H1 (cell line): ENCODE measurements around the gene ST3GAL3. TPM values are rescaled to one million over a fixed set of nuclear protein-coding genes. Genes with fewer than 3 reads are reported as not detected.

Experiments used
- CTCF ChIA-PET: fragments of 300-600 bp; sonication (Branson Sonifier 250); formaldehyde crosslinking; loops from one replicate; lab custom pipeline; 2021; ENCODE audit not compliant: partially characterized antibody; lab: Charles Lee
- POLR2A ChIA-PET: fragments of 300-600 bp; sonication (Branson Sonifier 250); formaldehyde crosslinking; loops from one replicate; lab custom pipeline; 2021; ENCODE audit warnings: inconsistent platforms; ENCODE audit not compliant: partially characterized antibody; lab: Charles Lee
- DNase-seq, 2 experiments: peaks; one replicate each; pipeline versions ENCODE4 v3.0.0 to v3.0.0-alpha.2; 2010 to 2022; ENCODE audit warnings: low spot score in 2 of 2, low read depth in 1 of 2, mixed read lengths in 1 of 2
- FAIRE-seq: peaks from 2 replicates; lab custom pipeline; 2011; peaks lifted over from hg19 to GRCh38; lab: Jason Lieb, UNC
- H2AFZ ChIP-seq: 2 replicates; pipeline ENCODE4 v1.8.1; 2012; ENCODE audit warnings: low read length, inconsistent platforms
- H2AK5ac ChIP-seq: 2 replicates; pipeline ENCODE4 v1.6.1; 2013; ENCODE audit warnings: low read depth, low read length
- H2BK120ac ChIP-seq: replicated peaks from 2 replicates; pipeline ENCODE3; 2013; ENCODE audit warnings: low read depth, low read length, inconsistent platforms
- H2BK12ac ChIP-seq: 2 replicates; pipeline ENCODE4 v1.6.1; 2013; ENCODE audit warnings: low read depth, low read length
- H2BK15ac ChIP-seq: 2 replicates; pipeline ENCODE4 v1.6.1; 2013; ENCODE audit warnings: low read length
- H2BK20ac ChIP-seq: 2 replicates; pipeline ENCODE4 v1.6.1; 2013; ENCODE audit warnings: low read length
- H2BK5ac ChIP-seq: 2 replicates; pipeline ENCODE4 v1.6.1; 2013; ENCODE audit warnings: low read depth, low read length
- H3K14ac ChIP-seq: 2 replicates; pipeline ENCODE4 v1.6.1; 2013; ENCODE audit warnings: inconsistent platforms; ENCODE audit not compliant: insufficient read length
- H3K18ac ChIP-seq: 2 replicates; pipeline ENCODE4 v1.6.1; 2013; ENCODE audit warnings: low read length; ENCODE audit errors: extremely low read depth
- H3K23ac ChIP-seq: 2 replicates; pipeline ENCODE4 v1.6.1; 2013; ENCODE audit warnings: inconsistent platforms; ENCODE audit not compliant: insufficient read length
- H3K23me2 ChIP-seq: 2 replicates; pipeline ENCODE4 v1.6.1; 2013; ENCODE audit warnings: low read depth, low read length
- H3K27ac ChIP-seq: 2 replicates; pipeline ENCODE4 v1.6.1; 2011; ENCODE audit warnings: low read depth, low read length, inconsistent platforms
- H3K27me3 ChIP-seq, 4 experiments: replicated peaks in 1 of 4; 1 replicate in 1 of 4; 2 replicates in 3 of 4; pipeline versions ENCODE4 v1.6.1 to v1.8.1; 2011 to 2013; ENCODE audit warnings: low read length in 3 of 4, mild to moderate bottlenecking in 3 of 4, inconsistent platforms in 2 of 4, mixed read lengths in 2 of 4, moderate library complexity in 1 of 4; ENCODE audit not compliant: control insufficient read depth in 3 of 4, insufficient read depth in 3 of 4; ENCODE audit errors: extremely low read depth in 1 of 4
- H3K36me3 ChIP-seq, 4 experiments: 2 replicates each; pipeline versions ENCODE4 v1.6.1 to v1.8.1; 2011 to 2013; ENCODE audit warnings: mild to moderate bottlenecking in 4 of 4, low read length in 3 of 4, moderate library complexity in 2 of 4, control low read depth in 1 of 4, inconsistent platforms in 1 of 4; ENCODE audit not compliant: insufficient read depth in 4 of 4, control insufficient read depth in 2 of 4
- H3K4ac ChIP-seq: replicated peaks from 2 replicates; pipeline ENCODE3; 2013; ENCODE audit warnings: low read length, low read depth, mixed read lengths, inconsistent platforms; ENCODE audit not compliant: insufficient read length
- H3K4me1 ChIP-seq, 4 experiments: replicated peaks in 1 of 4; 1 replicate in 1 of 4; 2 replicates in 3 of 4; pipeline versions ENCODE4 v1.6.1 to v1.8.1; 2011 to 2013; ENCODE audit warnings: low read length in 3 of 4, inconsistent platforms in 2 of 4, mixed read lengths in 1 of 4; ENCODE audit not compliant: insufficient read depth in 4 of 4, control insufficient read depth in 3 of 4
- H3K4me2 ChIP-seq, 2 experiments: 2 replicates each; pipeline versions ENCODE4 v1.6.1 to v1.8.1; 2011 to 2013; ENCODE audit warnings: low read depth in 2 of 2, low read length in 2 of 2, control low read depth in 1 of 2, inconsistent platforms in 1 of 2, mild to moderate bottlenecking in 1 of 2; ENCODE audit not compliant: insufficient read depth in 1 of 2
- H3K4me3 ChIP-seq, 4 experiments: fragments of 200-600, 300-600 bp in 1 of 4; sonication (generic), shearing (Covaris generic), sonication (Bioruptor Twin) in 1 of 4; 2 replicates each; pipeline versions ENCODE4 v1.5.1 to v1.8.1; 2011 to 2016; ENCODE audit warnings: low read length in 4 of 4, low read depth in 3 of 4, control low read depth in 2 of 4, inconsistent platforms in 2 of 4, mild to moderate bottlenecking in 2 of 4, mixed read lengths in 1 of 4, moderate library complexity in 1 of 4; ENCODE audit not compliant: insufficient read depth in 2 of 4; ENCODE audit errors: extremely low read depth in 1 of 4
- H3K56ac ChIP-seq: replicated peaks from 2 replicates; pipeline ENCODE3; 2013; ENCODE audit warnings: low read depth, mild to moderate bottlenecking, mixed read lengths, low read length, inconsistent platforms; ENCODE audit not compliant: insufficient read length
- H3K79me1 ChIP-seq: 2 replicates; pipeline ENCODE4 v1.6.1; 2013; ENCODE audit warnings: low read depth, low read length, control low read depth
- H3K79me2 ChIP-seq, 2 experiments: 2 replicates each; pipeline versions ENCODE4 v1.6.1 to v1.8.1; 2012 to 2013; ENCODE audit warnings: low read length in 2 of 2, mild to moderate bottlenecking in 2 of 2, inconsistent platforms in 1 of 2; ENCODE audit not compliant: insufficient read depth in 2 of 2, control insufficient read depth in 1 of 2
- H3K9ac ChIP-seq, 4 experiments: replicated peaks in 1 of 4; 1 replicate in 1 of 4; 2 replicates in 3 of 4; pipeline versions ENCODE4 v1.6.1 to v1.8.1; 2011 to 2013; ENCODE audit warnings: low read depth in 3 of 4, low read length in 3 of 4, control low read depth in 2 of 4, mild to moderate bottlenecking in 2 of 4, moderate library complexity in 2 of 4, inconsistent platforms in 1 of 4; ENCODE audit errors: extremely low read depth in 1 of 4
- H3K9me3 ChIP-seq, 2 experiments: 2 replicates each; pipeline versions ENCODE4 v1.6.1 to v1.8.1; 2012 to 2013; ENCODE audit warnings: mild to moderate bottlenecking in 2 of 2, moderate library complexity in 2 of 2, control low read depth in 1 of 2, inconsistent platforms in 1 of 2, low read depth in 1 of 2, low read length in 1 of 2, mixed read lengths in 1 of 2; ENCODE audit not compliant: insufficient read depth in 2 of 2
- H4K20me1 ChIP-seq, 2 experiments: replicated peaks in 1 of 2; 2 replicates each; pipeline versions ENCODE3 to v1.8.1; 2011 to 2013; ENCODE audit warnings: inconsistent platforms in 2 of 2, low read length in 2 of 2, mild to moderate bottlenecking in 1 of 2; ENCODE audit not compliant: insufficient read depth in 2 of 2, control insufficient read depth in 1 of 2
- H4K5ac ChIP-seq: 2 replicates; pipeline ENCODE4 v1.6.1; 2013; ENCODE audit warnings: low read length, low read depth, mixed read lengths, inconsistent platforms; ENCODE audit not compliant: insufficient read length
- H4K8ac ChIP-seq: 2 replicates; pipeline ENCODE4 v1.8.0; 2013; ENCODE audit warnings: mild to moderate bottlenecking, moderate library complexity, low read length, inconsistent platforms; ENCODE audit not compliant: insufficient read depth; ENCODE audit errors: extremely low read depth
- H4K91ac ChIP-seq: replicated peaks from 2 replicates; pipeline ENCODE3; 2013; ENCODE audit warnings: low read length, mixed read lengths, inconsistent platforms; ENCODE audit not compliant: insufficient read length
- SIN3A ChIP-seq, 2 experiments: IDR thresholded peaks in 1 of 2; conservative IDR thresholded peaks in 1 of 2; 2 replicates each; pipeline ENCODE4 v1.6.1; 2011 to 2012; ENCODE audit warnings: low read length in 2 of 2, improper control_type of control experiment in 1 of 2, low read depth in 1 of 2, mild to moderate bottlenecking in 1 of 2
- YY1 ChIP-seq: IDR thresholded peaks from 2 replicates; pipeline ENCODE4 v1.6.1; 2011; ENCODE audit warnings: low read depth, mild to moderate bottlenecking, low read length
- WGBS, 2 experiments: shearing (Covaris generic) in 1 of 2; methylation state at CpG; one replicate each; pipeline versions ENCODE4 v1.1.6 to v1.1.7; 2013 to 2015; ENCODE audit warnings: low lambda C conversion rate in 2 of 2, mixed read lengths in 2 of 2, inconsistent platforms in 1 of 2, low coverage in 1 of 2, missing lambda C conversion rate in 1 of 2; ENCODE audit not compliant: insufficient replicate concordance in 2 of 2, insufficient coverage in 1 of 2, insufficient read length in 1 of 2; ENCODE audit errors: extremely low coverage in 1 of 2, missing lambda C conversion rate in 1 of 2; 5-methylcytosine and 5-hydroxymethylcytosine counted together
- polyA plus RNA-seq, 7 experiments: library from polyadenylated mRNA; depleted of rRNA in 3 of 7; stranded (reverse) in 5 of 7; unstranded in 2 of 7; fragments of >200 nt in 5 of 7; fragments of 200-250 nt in 2 of 7; gene quantifications; 1 replicate in 5 of 7; 2 replicates in 1 of 7; 4 replicates in 1 of 7; pipeline versions ENCODE4 v1.2.1 to v1.2.3, GENCODE V29; 2011 to 2013; ENCODE audit warnings: missing spikeins in 2 of 7, mixed read lengths in 2 of 7
- total RNA-seq: library from RNA; stranded (reverse); fragmentation: NEBNext Ultra II Directional; extraction: Animal tissue kit (Norgen Biotek cat#: 25700); gene quantifications from 2 replicates; pipeline ENCODE4 v1.2.1, GENCODE V29; 2021

The ST3GAL3 gene
- total and polyA plus RNA-seq, 2 of the 8 experiments (the other 6 are each of a cell fraction or from before 2014, with no cell fraction given), result 6.8 to 7.0 TPM

DNA sequence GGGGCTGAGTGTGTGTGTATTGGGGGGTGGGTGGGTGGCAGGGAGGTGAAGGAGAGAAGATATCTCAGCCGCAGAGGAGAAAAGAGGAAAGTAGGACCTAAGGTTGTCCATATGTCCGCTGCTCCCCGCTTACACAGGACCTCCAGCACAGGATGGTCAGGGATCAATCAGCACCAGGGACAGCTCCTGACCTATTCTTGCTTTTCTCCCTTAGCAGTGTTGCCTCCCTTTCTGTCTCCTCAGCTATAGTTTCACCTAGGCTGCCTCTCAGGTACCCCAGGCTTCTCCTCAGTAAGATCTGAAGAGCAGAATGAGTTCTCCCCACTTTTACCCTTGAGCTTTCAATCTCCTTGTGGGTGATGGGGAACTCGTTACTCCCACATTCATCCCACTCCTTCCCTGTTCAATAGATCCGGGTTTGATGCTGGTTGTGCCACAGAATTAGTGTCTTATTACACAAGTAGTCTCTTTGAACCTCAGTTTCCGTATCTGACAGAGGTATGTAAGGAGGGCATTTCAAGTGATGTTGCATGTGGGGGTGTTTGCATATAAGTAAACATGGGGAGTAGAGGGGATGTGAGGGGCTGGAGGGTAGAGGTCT, 261.1 kb downstream of the ST3GAL3 start:
- no peak overlapping the region for H2BK12ac ChIP-seq
- peaks cover 0 to 6% (median 4%) of the 10 kb centered on the region in 4 experiments; a peak in 5 of 7 replicates for H3K4me1 ChIP-seq
- H2AFZ ChIP-seq, result no peak overlapping the region
- WGBS, 2 experiments, result 79% methylated on average over 5 of the region's 6 CpGs; no CpG with 5 or more reads in 1 of the 2 experiments
- no peak overlapping the region for H2BK120ac ChIP-seq
- DNase-seq (peak in 1 of 2 experiments; percentile 80), FAIRE-seq (peak; percentile 79)
- no peak overlapping the region for H4K91ac ChIP-seq
- no peak overlapping the region for H3K14ac ChIP-seq
- no peak overlapping the region for H2BK15ac ChIP-seq
- no peak overlapping the region; a peak in 1 of 4 replicates for H3K4me2 ChIP-seq
- H3K36me3 ChIP-seq, result peaks cover 0 to 14% (median 8%) of the 10 kb centered on the region in 4 experiments; a peak in 4 of 8 replicates
- H3K27me3 ChIP-seq, result no peaks in the 10 kb centered on the region
- H3K23me2 ChIP-seq, result peaks cover 14% of the 10 kb centered on the region; the same call in 1 of the 2 replicates
- no peak overlapping the region for H2BK5ac ChIP-seq
- H2AK5ac ChIP-seq, result no peak overlapping the region
- no peak overlapping the region for H3K27ac ChIP-seq
- peaks cover 0 to 12% of the 10 kb centered on the region in 2 experiments; a peak in 2 of 4 replicates for H3K79me2 ChIP-seq
- no peak overlapping the region for H3K56ac ChIP-seq
- H3K9ac ChIP-seq, result no peak overlapping the region
- H3K9me3 ChIP-seq, result no peaks in the 10 kb centered on the region
- H3K79me1 ChIP-seq, result 0 out of 2 replicates have a peak, but pooled peaks cover 4% of the 10 kb centered on the region
- H3K18ac ChIP-seq, result no peak overlapping the region
- H4K8ac ChIP-seq, result no peak overlapping the region
- no peak overlapping the region for H2BK20ac ChIP-seq
- no peak overlapping the region for H3K4me3 ChIP-seq
- H3K23ac ChIP-seq, result no peak overlapping the region
- no peak overlapping the region for H3K4ac ChIP-seq
- H4K20me1 ChIP-seq, result peaks cover 2 to 7% of the 10 kb centered on the region in 2 experiments
- ChIA-PET CTCF (interaction anchor here (0.6 to 9.2 kb wide), 10 partner anchors 10 to 204 kb away, joined by 3 to 79 read pairs (median 4); partner anchors contain the start of genes ARTN and IPO13), POLR2A (interaction anchor here (1.2 to 12.9 kb wide), 7 partner anchors 9 to 67 kb away, joined by 4 to 189 read pairs (median 5); partner anchors contain the start of genes CCDC24, IPO13 and SLC6A9)
- no peak overlapping the region for H4K5ac ChIP-seq
- TF ChIP-seq SIN3A (conservative IDR thresholded peaks at IDR 0.05 in 1 of 2, IDR thresholded peaks at IDR 0.05 in 1 of 2; ENCODE audit: low read depth in 1 of 2, low read length in 2 of 2) (peak; percentile 84 to 90; a peak in 3 of 4 replicates), YY1 (no peak)
